Upper lobe of left lung (tissue), 6 donors: Measurements from ENCODE around the gene UBE2U. TPM values are rescaled to one million over a fixed set of nuclear protein-coding genes. Genes with fewer than 3 reads are reported as not detected.

Source experiments
- ATAC-seq, 2 donors: fragments of 200-7000 bp; cut with Tn5 transposase; one replicate each; pipeline ENCODE4 v1.9.1; 2022; ENCODE audit warnings: mild to moderate bottlenecking in 2 of 2, moderate library complexity in 2 of 2; ENCODE audit not compliant: low FRiP score in 2 of 2
- DNase-seq, 2 donors: peaks; one replicate each; pipeline ENCODE4 v3.0.0-alpha.2; 2019 to 2020
- H3K27ac ChIP-seq, 4 donors: fragments of 200-600 bp; sonication (generic); one replicate each; pipeline ENCODE4 v1.5.1; 2016 to 2019
- H3K27me3 ChIP-seq, 4 donors: fragments of 200-600 bp; sonication (generic); one replicate each; pipeline ENCODE4 v1.5.1; 2017 to 2019
- H3K36me3 ChIP-seq, 4 donors: fragments of 200-600 bp; sonication (generic); one replicate each; pipeline ENCODE4 v1.5.1; 2016 to 2019
- H3K4me1 ChIP-seq, 4 donors: fragments of 200-600 bp; sonication (generic); one replicate each; pipeline ENCODE4 v1.5.1; 2018 to 2019
- H3K4me3 ChIP-seq, 4 donors: fragments of 200-600 bp; sonication (generic); one replicate each; pipeline ENCODE4 v1.5.1; 2017 to 2019; ENCODE audit warnings: mild to moderate bottlenecking in 2 of 4, moderate library complexity in 1 of 4
- H3K9me3 ChIP-seq, 4 donors: fragments of 200-600 bp; sonication (generic); one replicate each; pipeline ENCODE4 v1.5.1; 2018 to 2019
- EP300 ChIP-seq, 4 donors: sonication (generic); formaldehyde crosslinking; IDR thresholded peaks; one replicate each; pipeline ENCODE4 v1.5.1; 2017; ENCODE audit warnings: antibody characterized with exemption in 4 of 4, control low read depth in 2 of 4
- POLR2A ChIP-seq, 4 donors: fragments of 450-650 bp; IDR thresholded peaks; one replicate each; pipeline ENCODE4 v1.5.1; 2016 to 2017; ENCODE audit warnings: antibody characterized with exemption in 4 of 4, mild to moderate bottlenecking in 2 of 4
- POLR2AphosphoS5 ChIP-seq, 2 donors: sonication (generic); formaldehyde crosslinking; IDR thresholded peaks; one replicate each; pipeline ENCODE4 v1.5.1; 2017; ENCODE audit warnings: antibody characterized with exemption in 2 of 2
- WGBS, 2 donors: methylation state at CpG; one replicate each; pipeline ENCODE4 v1.1.5; 2017 to 2018; 5-methylcytosine and 5-hydroxymethylcytosine counted together
- total RNA-seq, 6 donors: library from RNA; depleted of rRNA in 4 of 6; stranded (reverse); fragments of >200 nt in 4 of 6; gene quantifications; one replicate each; pipeline versions ENCODE4 v1.1.0 to v1.2.1, GENCODE V29; 2016 to 2021
- TF ChIP-seq, protein P1 (sequence below), 6 experiments: fragments of 450-650 bp in 4 of 6; fragments of 200-600 bp in 2 of 6; sonication (generic) in 2 of 6; IDR thresholded peaks; one replicate each; pipeline ENCODE4 v1.5.1; 2016 to 2019; ENCODE audit warnings: antibody characterized with exemption in 6 of 6
- donor health status: DM: no; HTN: no; CAD: no; lungs with moderate emphysema.
- donor health status: DM: no; HTN: yes; CAD: no; lungs with severe emphysema.

Gene UBE2U
- total RNA-seq, 6 donors from 2014 or later = 0.34 TPM; not detected in 5

- WGBS, 2 donors = 74 to 86% methylated on average over 4 of the region's 4 CpGs
- ATAC-seq (no peak), DNase-seq (no peak)
- Histone ChIP-seq H3K4me1 (no peaks in the 10 kb centered on the region), H3K4me3 (no peak overlapping the region), H3K36me3 (no peaks in the 10 kb centered on the region), H3K27ac (no peak overlapping the region), H3K9me3 (no peaks in the 10 kb centered on the region), H3K27me3 (peaks cover 0 to 3% (median 0%) of the 10 kb centered on the region in 4 donors)
- TF ChIP-seq, protein P1, sequence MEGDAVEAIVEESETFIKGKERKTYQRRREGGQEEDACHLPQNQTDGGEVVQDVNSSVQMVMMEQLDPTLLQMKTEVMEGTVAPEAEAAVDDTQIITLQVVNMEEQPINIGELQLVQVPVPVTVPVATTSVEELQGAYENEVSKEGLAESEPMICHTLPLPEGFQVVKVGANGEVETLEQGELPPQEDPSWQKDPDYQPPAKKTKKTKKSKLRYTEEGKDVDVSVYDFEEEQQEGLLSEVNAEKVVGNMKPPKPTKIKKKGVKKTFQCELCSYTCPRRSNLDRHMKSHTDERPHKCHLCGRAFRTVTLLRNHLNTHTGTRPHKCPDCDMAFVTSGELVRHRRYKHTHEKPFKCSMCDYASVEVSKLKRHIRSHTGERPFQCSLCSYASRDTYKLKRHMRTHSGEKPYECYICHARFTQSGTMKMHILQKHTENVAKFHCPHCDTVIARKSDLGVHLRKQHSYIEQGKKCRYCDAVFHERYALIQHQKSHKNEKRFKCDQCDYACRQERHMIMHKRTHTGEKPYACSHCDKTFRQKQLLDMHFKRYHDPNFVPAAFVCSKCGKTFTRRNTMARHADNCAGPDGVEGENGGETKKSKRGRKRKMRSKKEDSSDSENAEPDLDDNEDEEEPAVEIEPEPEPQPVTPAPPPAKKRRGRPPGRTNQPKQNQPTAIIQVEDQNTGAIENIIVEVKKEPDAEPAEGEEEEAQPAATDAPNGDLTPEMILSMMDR (IDR thresholded peaks at IDR 0.05) = no peak
- TF ChIP-seq POLR2AphosphoS5 (IDR thresholded peaks at IDR 0.05) (no peak), EP300 (IDR thresholded peaks at IDR 0.05) (no peak), POLR2A (IDR thresholded peaks at IDR 0.05) (no peak)
Observed at GRCh38 chr1:64291931-64292330, 88.5 kb downstream of the UBE2U start.

DNA sequence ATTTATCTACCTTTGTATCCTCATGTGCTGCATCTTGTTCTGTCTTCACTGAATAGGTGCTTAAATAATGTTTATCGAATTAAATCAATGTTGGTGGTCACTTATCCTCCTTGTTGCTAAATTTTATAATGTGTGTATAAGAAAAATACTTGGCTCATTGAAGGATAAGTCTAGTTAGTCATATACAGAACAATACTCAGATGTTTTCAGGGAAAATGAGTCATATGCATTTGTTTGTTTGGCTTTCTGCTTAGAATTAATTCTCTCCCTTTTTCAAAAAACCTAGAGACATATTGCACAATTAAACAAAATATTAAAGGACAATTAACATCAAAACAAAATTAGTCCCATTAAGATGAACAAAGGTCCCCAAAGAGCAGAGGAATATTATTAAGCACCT lies 89.0 kb downstream of the UBE2U start:
- WGBS, 2 donors = 88 to 94% methylated on average over 1 of the region's 1 CpG
- Histone ChIP-seq H3K27me3 (peaks cover 0 to 3% (median 0%) of the 10 kb centered on the region in 4 donors), H3K36me3 (no peaks in the 10 kb centered on the region), H3K27ac (no peak overlapping the region), H3K4me1 (no peaks in the 10 kb centered on the region), H3K9me3 (no peaks in the 10 kb centered on the region), H3K4me3 (no peak overlapping the region)
- no peak for DNase-seq
- TF ChIP-seq, protein P1 (IDR thresholded peaks at IDR 0.05) = no peak
- no peak for TF ChIP-seq EP300 (IDR thresholded peaks at IDR 0.05)
- no peak for TF ChIP-seq POLR2AphosphoS5 (IDR thresholded peaks at IDR 0.05)
- TF ChIP-seq POLR2A (IDR thresholded peaks at IDR 0.05) = no peak
- no peak for ATAC-seq

DNA sequence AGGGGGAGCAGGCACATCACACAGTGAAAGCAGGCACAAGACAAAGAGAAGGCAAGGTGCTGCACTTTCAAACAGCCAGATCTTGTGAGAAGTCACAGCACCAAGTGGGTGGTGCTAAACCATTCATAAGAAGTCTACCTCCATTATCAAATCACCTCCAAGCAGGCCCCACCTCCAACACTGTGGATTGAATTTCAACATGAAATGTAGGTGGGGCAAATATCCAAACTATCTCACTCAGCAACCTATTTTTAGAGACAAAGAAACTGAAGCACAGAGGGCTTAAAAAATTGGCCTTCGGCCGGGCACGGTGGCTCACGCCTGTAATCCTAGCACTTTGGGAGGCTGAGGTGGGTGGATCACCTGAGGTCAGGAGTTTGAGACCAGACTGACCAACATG lies 90.4 kb downstream of the UBE2U start:
- H3K27me3 ChIP-seq = peaks cover 0 to 3% (median 0%) of the 10 kb centered on the region in 4 donors
- TF ChIP-seq EP300 (IDR thresholded peaks at IDR 0.05) (no peak), POLR2AphosphoS5 (IDR thresholded peaks at IDR 0.05) (no peak), POLR2A (IDR thresholded peaks at IDR 0.05) (no peak)
- TF ChIP-seq, protein P1 (IDR thresholded peaks at IDR 0.05) = no peak
- 62 to 100% methylated on average over 4 of the region's 4 CpGs for WGBS, 2 donors
- H3K36me3 ChIP-seq = no peaks in the 10 kb centered on the region
- H3K4me3 ChIP-seq = no peak overlapping the region
- no peak overlapping the region for H3K27ac ChIP-seq
- H3K4me1 ChIP-seq = no peaks in the 10 kb centered on the region
- H3K9me3 ChIP-seq = no peaks in the 10 kb centered on the region
- DNase-seq (no peak), ATAC-seq (no peak)

GRCh38 chr1:64295136-64295535 lies 91.7 kb downstream of the UBE2U start:
- no peaks in the 10 kb centered on the region for H3K36me3 ChIP-seq
- DNase-seq = no peak
- TF ChIP-seq EP300 (IDR thresholded peaks at IDR 0.05) (no peak), POLR2AphosphoS5 (IDR thresholded peaks at IDR 0.05) (no peak), POLR2A (IDR thresholded peaks at IDR 0.05) (no peak)
- TF ChIP-seq, protein P1 (IDR thresholded peaks at IDR 0.05) = no peak
- H3K4me3 ChIP-seq = no peak overlapping the region
- no peaks in the 10 kb centered on the region for H3K9me3 ChIP-seq
- H3K4me1 ChIP-seq = no peaks in the 10 kb centered on the region
- ATAC-seq = no peak
- H3K27ac ChIP-seq = no peak overlapping the region
- WGBS, 2 donors = 54 to 55% methylated on average over 2 of the region's 2 CpGs
- peaks cover 0 to 3% (median 0%) of the 10 kb centered on the region in 4 donors for H3K27me3 ChIP-seq

GRCh38 chr1:64295561-64295960 lies 92.1 kb downstream of the UBE2U start:
- TF ChIP-seq, protein P1 (IDR thresholded peaks at IDR 0.05) = no peak
- no peak for TF ChIP-seq EP300 (IDR thresholded peaks at IDR 0.05)
- TF ChIP-seq POLR2AphosphoS5 (IDR thresholded peaks at IDR 0.05) = no peak
- no peak for TF ChIP-seq POLR2A (IDR thresholded peaks at IDR 0.05)
- ATAC-seq = no peak

More at GRCh38 chr1:64295561-64295960, 92.1 kb downstream of the UBE2U start:
- DNase-seq = no peak
- Histone ChIP-seq H3K9me3 (no peaks in the 10 kb centered on the region), H3K27ac (no peak overlapping the region), H3K36me3 (no peaks in the 10 kb centered on the region), H3K4me1 (no peaks in the 10 kb centered on the region), H3K27me3 (peaks cover 0 to 3% (median 0%) of the 10 kb centered on the region in 4 donors), H3K4me3 (no peak overlapping the region)
